Stimulated activated CD4-positive, alpha-beta T cell treated with anti-CD3 and anti-CD28 coated beads, TNF-alpha, amount 100 ng/mL, for 4 hours (primary cell): Measurements from ENCODE around the gene RGS9.
A peak's percentile ranks its signal among the peaks of the same experiment; 100 is the strongest.
"Not testable (repeated sequence)": the region's sequence is repeated elsewhere in the genome, so short reads cannot be mapped to it uniquely, and the experiment has no call there.

Experiments used
- DNase-seq, 3 experiments: peaks; one replicate each; pipeline ENCODE4 v3.0.0-alpha.2; 2020; ENCODE audit warnings: low read depth in 3 of 3

Gene RGS9

GRCh38 chr17:65115839-65116238 lies 21.3 kb upstream of the RGS9 start:
- DNase-seq = no peak

- DNase-seq = not testable (repeated sequence)
Measured at GRCh38 chr17:65116515-65116914, 20.7 kb upstream of the RGS9 start.

GRCh38 chr17:65117384-65118035 lies 19.7 kb upstream of the RGS9 start:
- no peak for DNase-seq

GRCh38 chr17:65121368-65121767 lies 15.8 kb upstream of the RGS9 start:
- DNase-seq = no peak

GRCh38 chr17:65121916-65122806 lies 15.0 kb upstream of the RGS9 start:
- DNase-seq = no peak

- DNase-seq = peak; percentile 48 to 72 (median 65)
Measured at GRCh38 chr17:65122836-65123756, 14.1 kb upstream of the RGS9 start.

GRCh38 chr17:65123757-65124675 lies 13.2 kb upstream of the RGS9 start:
- DNase-seq = no peak

GRCh38 chr17:65130832-65131231 lies 6.3 kb upstream of the RGS9 start:
- DNase-seq = no peak

GRCh38 chr17:65131240-65131639 lies 5.9 kb upstream of the RGS9 start:
- no peak for DNase-seq

- DNase-seq = no peak
Measured at GRCh38 chr17:65131946-65132345, 5.2 kb upstream of the RGS9 start.

GRCh38 chr17:65134035-65134434 lies 3.1 kb upstream of the RGS9 start:
- DNase-seq = no peak

- no peak for DNase-seq
Measured at GRCh38 chr17:65139101-65139764, 2.1 kb downstream of the RGS9 start.

- no peak for DNase-seq
Measured at GRCh38 chr17:65142247-65142646, 5.1 kb downstream of the RGS9 start.

- DNase-seq = no peak
Measured at GRCh38 chr17:65143889-65144604, 6.9 kb downstream of the RGS9 start.

- DNase-seq = no peak
Measured at GRCh38 chr17:65145743-65146142, 8.6 kb downstream of the RGS9 start.

- no peak for DNase-seq
Measured at GRCh38 chr17:65147955-65148354, 10.8 kb downstream of the RGS9 start.

GRCh38 chr17:65154770-65155589 lies 17.8 kb downstream of the RGS9 start:
- no peak for DNase-seq

- DNase-seq = no peak
Measured at GRCh38 chr17:65155622-65156021, 18.5 kb downstream of the RGS9 start.
